Astrocyte of the spinal cord (primary cell): ENCODE measurements around the gene FAM76B.

Experiments used
- DNase-seq: peaks from one replicate; pipeline ENCODE4 v3.0.0; 2011; ENCODE audit warnings: low read depth, low spot score
- H3K4me3 ChIP-seq: 2 replicates; pipeline ENCODE4 v1.5.1; 2011; ENCODE audit warnings: low read depth, mild to moderate bottlenecking, low read length, moderate library complexity
- CTCF ChIP-seq: IDR thresholded peaks from 2 replicates; pipeline ENCODE4 v1.5.1; 2012; ENCODE audit warnings: low read depth, mild to moderate bottlenecking, low read length, inconsistent platforms
- in situ Hi-C: cut with HindIII; loops from 2 replicates; pipeline ENCODE4 v1.10.0; 2017; ENCODE audit warnings: low sequenced_read_pairs

The FAM76B gene

GRCh38 chr11:95739108-95739938 lies 50.3 kb downstream of the FAM76B start:
- no peak for DNase-seq
- TF ChIP-seq CTCF: no peak
- in situ Hi-C loops: no loop called here

GRCh38 chr11:95736809-95737208 lies 52.8 kb downstream of the FAM76B start:
- H3K4me3 ChIP-seq: no peak overlapping the region
- TF ChIP-seq CTCF: no peak
- no peak for DNase-seq
- in situ Hi-C loops: no loop called here

More at GRCh38 chr11:95739108-95739938, 50.3 kb downstream of the FAM76B start:
- no peak overlapping the region for H3K4me3 ChIP-seq

- no peak for DNase-seq
- no peak overlapping the region for H3K4me3 ChIP-seq
- in situ Hi-C loops: no loop called here
- TF ChIP-seq CTCF: no peak
Observed at GRCh38 chr11:95736355-95736754, 53.2 kb downstream of the FAM76B start.

GRCh38 chr11:95734009-95734572 lies 55.5 kb downstream of the FAM76B start:
- in situ Hi-C loops: no loop called here

GRCh38 chr11:95732930-95733602 lies 56.5 kb downstream of the FAM76B start:
- no peak for TF ChIP-seq CTCF
- in situ Hi-C loops: no loop called here
- H3K4me3 ChIP-seq: no peak overlapping the region
- no peak for DNase-seq

More at GRCh38 chr11:95734009-95734572, 55.5 kb downstream of the FAM76B start:
- no peak for DNase-seq
- H3K4me3 ChIP-seq: no peak overlapping the region
- no peak for TF ChIP-seq CTCF

GRCh38 chr11:95729462-95729861 lies 60.1 kb downstream of the FAM76B start:
- H3K4me3 ChIP-seq: no peak overlapping the region
- DNase-seq: no peak
- no peak for TF ChIP-seq CTCF
- in situ Hi-C loops: no loop called here
